Karpas-422 (cell line): ENCODE measurements around the gene ALK. TPM values are rescaled to one million over a fixed set of nuclear protein-coding genes. Genes with fewer than 3 reads are reported as not detected.
"Not testable (repeated sequence)": the region's sequence is repeated elsewhere in the genome, so short reads cannot be mapped to it uniquely, and the experiment has no call there.

ENCODE experiments used
- DNase-seq: peaks from one replicate; pipeline ENCODE4 v3.0.0-alpha.2; 2015
- H2AFZ ChIP-seq: fragments of 200-600 bp; sonication (generic); 2 replicates; pipeline ENCODE4 v1.6.1; 2014; ENCODE audit warnings: antibody characterized with exemption, low read length, mixed read lengths
- H3K27ac ChIP-seq: fragments of 200-600 bp; sonication (generic); 2 replicates; pipeline ENCODE4 v1.5.1; 2014; ENCODE audit warnings: mild to moderate bottlenecking, low read length, moderate library complexity
- H3K27me3 ChIP-seq: fragments of 200-600 bp; sonication (generic); 2 replicates; pipeline ENCODE4 v1.6.1; 2014; ENCODE audit warnings: low read length, mixed read lengths
- H3K36me3 ChIP-seq: fragments of 200-600 bp; sonication (generic); 2 replicates; pipeline ENCODE4 v1.6.1; 2014; ENCODE audit warnings: low read length, mixed read lengths; ENCODE audit not compliant: insufficient read depth
- H3K4me1 ChIP-seq: fragments of 200-600 bp; sonication (generic); 2 replicates; pipeline ENCODE4 v1.6.1; 2014; ENCODE audit warnings: mild to moderate bottlenecking, low read length, mixed read lengths
- H3K4me2 ChIP-seq: fragments of 200-600 bp; sonication (generic); 2 replicates; pipeline ENCODE4 v1.6.1; 2014; ENCODE audit warnings: low read length, low read depth, mild to moderate bottlenecking; ENCODE audit not compliant: poor library complexity, severe bottlenecking
- H3K4me3 ChIP-seq: fragments of 200-600 bp; sonication (generic); 2 replicates; pipeline ENCODE4 v1.5.1; 2014; ENCODE audit warnings: mild to moderate bottlenecking, antibody characterized with exemption, low read length, mixed read lengths
- H3K79me2 ChIP-seq: fragments of 200-600 bp; sonication (generic); 2 replicates; pipeline ENCODE4 v1.6.1; 2014; ENCODE audit warnings: mild to moderate bottlenecking, low read length, mixed read lengths
- H3K9ac ChIP-seq: fragments of 200-600 bp; sonication (generic); 2 replicates; pipeline ENCODE4 v1.6.0; 2014; ENCODE audit warnings: low read length
- H3K9me2 ChIP-seq: fragments of 200-600 bp; sonication (generic), shearing (Covaris generic); replicated peaks from 2 replicates; pipeline ENCODE4 v1.6.0; 2014; ENCODE audit warnings: mild to moderate bottlenecking, low read length, moderate library complexity; ENCODE audit not compliant: insufficient read depth
- H3K9me3 ChIP-seq: fragments of 300-700, 200-600 bp; sonication (generic); 2 replicates; pipeline ENCODE4 v1.6.1; 2014; ENCODE audit warnings: low read length, mixed read lengths
- H4K20me1 ChIP-seq: fragments of 200-600 bp; sonication (generic); 2 replicates; pipeline ENCODE4 v1.6.1; 2014; ENCODE audit warnings: mild to moderate bottlenecking, antibody characterized with exemption, low read length, low read depth; ENCODE audit not compliant: insufficient read depth
- total RNA-seq: library from RNA; depleted of rRNA; stranded (reverse); fragments of >200 nt; shearing (Covaris generic); gene quantifications from 2 replicates; pipeline ENCODE4 v1.2.3, GENCODE V29; 2014; ENCODE audit warnings: low replicate concordance

ALK gene
- total RNA-seq, 1 experiment from 2014 or later, result not detected

DNA sequence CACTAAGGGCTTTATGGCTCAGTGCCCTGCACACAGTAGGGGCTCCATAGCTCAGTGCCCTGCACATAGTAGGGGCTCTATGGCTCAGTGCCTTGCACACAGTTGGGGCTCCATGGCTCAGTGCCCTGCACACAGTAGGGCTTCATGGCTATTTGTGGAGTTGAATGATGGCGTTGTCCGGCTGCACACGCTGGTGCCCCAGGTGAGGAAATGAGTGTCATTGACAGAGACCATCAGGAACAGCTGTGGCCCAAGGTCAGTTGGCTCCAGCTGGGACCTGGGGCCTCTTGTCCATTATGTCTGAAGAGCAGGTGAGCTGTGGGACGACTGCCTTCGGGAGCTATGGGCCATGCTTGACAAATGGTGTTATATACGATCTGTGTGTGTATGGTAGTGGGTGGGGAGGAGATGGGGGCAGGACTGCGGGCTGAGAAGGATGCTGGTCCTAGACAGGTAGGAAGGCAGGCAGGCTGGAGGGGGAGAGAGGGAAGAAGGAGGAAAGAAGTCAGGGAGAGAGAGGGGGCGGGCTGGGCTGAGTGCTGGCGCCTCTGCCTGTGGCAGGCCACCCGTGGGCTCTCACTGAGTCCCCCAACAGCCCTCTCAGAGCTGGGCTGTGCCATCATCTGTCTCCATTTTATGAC, 675.5 kb downstream of the ALK start:
- Histone ChIP-seq H3K4me3 (no peak overlapping the region), H3K9me3 (no peaks in the 10 kb centered on the region), H3K36me3 (no peaks in the 10 kb centered on the region), H3K9ac (no peak overlapping the region), H2AFZ (no peak overlapping the region), H3K4me2 (no peak overlapping the region), H3K27ac (no peak overlapping the region), H4K20me1 (no peaks in the 10 kb centered on the region), H3K27me3 (no peaks in the 10 kb centered on the region), H3K9me2 (no peaks in the 10 kb centered on the region), H3K79me2 (no peaks in the 10 kb centered on the region), H3K4me1 (peaks cover 4% of the 10 kb centered on the region; the same call in 1 of the 2 replicates)
- DNase-seq, result no peak

DNA sequence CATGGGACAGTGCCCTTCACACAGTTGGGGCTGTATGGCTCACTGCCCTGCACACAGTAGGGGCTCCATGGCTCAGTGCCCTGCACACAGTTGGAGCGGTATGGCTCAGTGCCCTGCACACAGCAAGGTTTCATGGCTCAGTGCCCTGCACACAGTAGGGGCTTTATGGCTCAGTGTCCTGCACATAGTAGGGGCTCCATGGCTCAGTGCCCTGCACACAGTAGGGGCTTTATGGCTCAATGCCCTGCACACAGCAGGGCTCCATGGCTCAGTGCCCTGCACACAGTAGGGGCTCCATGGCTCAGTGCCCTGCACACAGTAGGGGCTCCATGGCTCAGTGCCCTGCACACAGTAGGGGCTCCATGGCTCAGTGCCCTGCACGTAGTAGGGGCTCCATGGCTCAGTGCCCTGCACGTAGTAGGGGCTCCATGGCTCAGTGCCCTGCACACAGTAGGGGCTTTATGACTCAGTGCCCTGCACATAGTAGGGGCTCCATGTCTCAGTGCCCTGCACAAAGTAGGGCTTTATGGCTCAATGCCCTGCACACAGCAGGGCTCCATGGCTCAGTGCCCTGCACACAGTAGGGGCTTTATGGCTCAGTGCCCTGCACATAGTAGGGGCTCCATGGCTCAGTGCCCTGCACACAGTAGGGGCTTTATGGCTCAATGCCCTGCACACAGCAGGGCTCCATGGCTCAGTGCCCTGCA, 676.2 kb downstream of the ALK start:
- H3K27ac ChIP-seq, H3K4me2 ChIP-seq, DNase-seq, H3K9me2 ChIP-seq, H4K20me1 ChIP-seq, H3K4me1 ChIP-seq, H3K4me3 ChIP-seq, H3K27me3 ChIP-seq, H3K9ac ChIP-seq, H3K79me2 ChIP-seq, H2AFZ ChIP-seq, H3K9me3 ChIP-seq, H3K36me3 ChIP-seq: not testable (repeated sequence)

DNA sequence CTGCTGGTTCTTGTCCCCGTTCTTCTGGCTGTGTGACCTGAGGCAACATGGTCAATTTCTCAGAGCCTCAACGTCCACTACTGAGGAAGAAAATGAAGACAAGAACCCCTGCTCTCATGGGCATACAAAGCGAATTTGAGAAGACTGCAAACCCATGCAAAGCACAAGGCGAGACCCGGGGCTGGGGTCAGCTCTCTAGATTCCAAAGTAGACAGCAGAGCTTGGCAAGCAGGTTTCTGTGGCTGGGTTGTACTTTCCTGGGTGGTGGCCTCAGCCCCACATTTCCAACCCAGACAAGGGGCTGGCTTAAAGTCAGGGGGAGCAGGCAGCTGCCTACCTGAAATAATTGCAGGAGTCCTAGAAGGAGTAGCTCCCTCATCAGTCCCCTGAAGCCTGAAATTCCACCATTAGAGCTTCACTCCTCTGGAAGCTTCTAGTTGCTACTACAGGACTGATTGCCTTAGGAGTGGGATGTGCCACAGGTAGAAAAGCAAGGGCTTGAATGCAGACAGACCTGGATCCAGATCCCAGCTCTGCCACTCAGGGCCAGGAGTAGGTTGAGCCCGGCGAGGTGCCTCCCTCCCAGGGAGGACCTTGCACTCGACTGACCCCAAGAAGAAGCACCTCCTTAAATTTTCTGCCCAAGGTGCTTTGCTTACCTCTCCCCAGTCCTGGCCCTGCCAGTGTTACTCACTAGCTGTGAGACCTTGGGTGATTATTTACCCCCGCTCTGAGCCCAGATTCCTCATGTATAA, 678.6 kb downstream of the ALK start:
- Histone ChIP-seq H3K36me3 (no peaks in the 10 kb centered on the region), H3K79me2 (no peaks in the 10 kb centered on the region), H3K9me3 (no peaks in the 10 kb centered on the region), H3K9me2 (no peaks in the 10 kb centered on the region), H4K20me1 (no peaks in the 10 kb centered on the region), H3K27ac (no peak overlapping the region), H3K4me3 (no peak overlapping the region), H3K4me2 (no peak overlapping the region), H2AFZ (no peak overlapping the region), H3K4me1 (peaks cover 4% of the 10 kb centered on the region; the same call in 1 of the 2 replicates), H3K9ac (no peak overlapping the region), H3K27me3 (no peaks in the 10 kb centered on the region)
- no peak for DNase-seq

DNA sequence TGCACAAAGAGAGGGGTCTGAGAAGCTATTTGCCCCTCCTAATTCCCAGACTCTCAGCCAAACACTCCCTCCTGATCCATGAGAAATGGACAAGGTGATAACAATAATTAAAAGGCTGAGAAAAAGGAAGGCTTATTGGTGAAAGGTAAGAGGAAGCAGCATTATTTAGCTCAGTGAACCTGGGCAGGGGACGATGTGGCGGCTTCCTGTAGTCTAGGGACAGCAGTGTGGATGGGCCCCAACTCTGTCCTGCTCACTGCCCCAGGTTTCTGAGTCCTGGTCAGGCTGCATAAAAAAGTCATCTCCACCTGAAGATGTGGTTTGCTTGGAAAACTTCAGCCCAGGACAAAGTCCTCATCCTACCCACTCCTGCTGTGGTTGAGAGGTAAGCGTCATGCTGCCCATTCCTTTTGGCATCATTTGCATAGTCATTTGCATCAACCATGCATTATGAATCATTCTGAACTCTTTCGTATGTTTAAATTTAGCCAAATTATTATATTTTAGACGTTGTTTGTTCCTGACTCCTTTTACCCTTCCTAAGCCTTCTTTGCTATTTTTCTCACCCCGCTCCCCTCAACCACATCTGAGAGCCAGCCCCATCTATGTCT, 679.3 kb downstream of the ALK start:
- H3K27me3 ChIP-seq, result no peaks in the 10 kb centered on the region
- H3K9me3 ChIP-seq, result no peaks in the 10 kb centered on the region
- no peaks in the 10 kb centered on the region for H3K79me2 ChIP-seq
- H4K20me1 ChIP-seq, result no peaks in the 10 kb centered on the region
- H3K4me1 ChIP-seq, result peaks cover 4% of the 10 kb centered on the region; the same call in 1 of the 2 replicates
- no peak overlapping the region for H3K27ac ChIP-seq
- H3K36me3 ChIP-seq, result no peaks in the 10 kb centered on the region
- H3K4me2 ChIP-seq, result no peak overlapping the region
- H2AFZ ChIP-seq, result no peak overlapping the region
- H3K9me2 ChIP-seq, result no peaks in the 10 kb centered on the region
- DNase-seq, result no peak
- no peak overlapping the region for H3K9ac ChIP-seq
- H3K4me3 ChIP-seq, result no peak overlapping the region

DNA sequence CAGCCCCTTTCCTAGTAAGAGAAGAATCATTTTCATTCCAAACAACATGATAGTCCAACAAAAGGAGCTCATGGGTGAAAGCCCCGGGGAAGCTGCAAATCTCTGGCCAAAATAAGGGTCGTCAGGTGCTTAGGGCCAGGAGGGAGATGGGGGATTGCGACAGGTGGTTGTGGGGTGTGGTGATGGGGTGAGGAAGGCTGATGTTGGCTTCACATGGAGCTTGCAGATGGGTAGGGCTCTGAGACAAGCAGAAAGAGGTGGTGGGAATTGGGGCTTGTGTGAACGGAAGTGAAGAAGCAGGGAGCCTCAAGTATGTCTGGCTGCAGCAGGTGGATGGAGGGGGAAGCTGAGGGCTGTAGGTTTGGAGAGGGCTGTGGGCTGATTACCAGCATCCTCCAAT, 680.0 kb downstream of the ALK start:
- H3K79me2 ChIP-seq, result no peaks in the 10 kb centered on the region
- H3K4me2 ChIP-seq, result no peak overlapping the region
- H3K27me3 ChIP-seq, result no peaks in the 10 kb centered on the region
- no peaks in the 10 kb centered on the region for H4K20me1 ChIP-seq
- no peak overlapping the region for H3K4me3 ChIP-seq
- no peak overlapping the region for H3K27ac ChIP-seq
- H3K9ac ChIP-seq, result no peak overlapping the region
- peaks cover 4% of the 10 kb centered on the region; the same call in 1 of the 2 replicates for H3K4me1 ChIP-seq
- H2AFZ ChIP-seq, result no peak overlapping the region
- DNase-seq, result no peak
- no peaks in the 10 kb centered on the region for H3K36me3 ChIP-seq
- no peaks in the 10 kb centered on the region for H3K9me2 ChIP-seq
- H3K9me3 ChIP-seq, result no peaks in the 10 kb centered on the region

DNA sequence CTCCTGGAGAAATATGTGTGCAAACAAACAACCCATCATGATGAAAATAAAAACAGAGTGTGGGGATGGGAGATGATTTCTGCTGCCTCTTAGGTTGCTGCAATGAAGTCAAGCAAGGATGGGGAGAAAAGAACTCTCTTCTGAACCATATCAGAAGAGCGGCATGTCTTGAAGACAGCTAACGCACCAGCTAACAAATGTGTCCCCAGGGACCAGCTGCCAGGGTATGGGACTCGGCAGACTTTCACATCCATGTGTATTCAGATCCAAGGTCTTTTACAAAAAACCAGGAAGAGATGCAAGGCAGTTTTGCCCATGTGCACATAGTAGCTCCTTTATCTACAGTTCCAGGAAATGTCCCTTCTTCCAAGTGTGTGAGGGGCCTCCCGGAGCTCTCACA, 680.8 kb downstream of the ALK start:
- Histone ChIP-seq H3K9ac (no peak overlapping the region), H3K27me3 (no peaks in the 10 kb centered on the region), H3K27ac (no peak overlapping the region), H3K4me2 (no peak overlapping the region), H3K9me2 (no peaks in the 10 kb centered on the region), H3K4me1 (peaks cover 4% of the 10 kb centered on the region; the same call in 1 of the 2 replicates), H2AFZ (no peak overlapping the region), H3K36me3 (no peaks in the 10 kb centered on the region), H3K79me2 (no peaks in the 10 kb centered on the region), H3K4me3 (no peak overlapping the region), H4K20me1 (no peaks in the 10 kb centered on the region), H3K9me3 (no peaks in the 10 kb centered on the region)
- DNase-seq, result no peak

DNA sequence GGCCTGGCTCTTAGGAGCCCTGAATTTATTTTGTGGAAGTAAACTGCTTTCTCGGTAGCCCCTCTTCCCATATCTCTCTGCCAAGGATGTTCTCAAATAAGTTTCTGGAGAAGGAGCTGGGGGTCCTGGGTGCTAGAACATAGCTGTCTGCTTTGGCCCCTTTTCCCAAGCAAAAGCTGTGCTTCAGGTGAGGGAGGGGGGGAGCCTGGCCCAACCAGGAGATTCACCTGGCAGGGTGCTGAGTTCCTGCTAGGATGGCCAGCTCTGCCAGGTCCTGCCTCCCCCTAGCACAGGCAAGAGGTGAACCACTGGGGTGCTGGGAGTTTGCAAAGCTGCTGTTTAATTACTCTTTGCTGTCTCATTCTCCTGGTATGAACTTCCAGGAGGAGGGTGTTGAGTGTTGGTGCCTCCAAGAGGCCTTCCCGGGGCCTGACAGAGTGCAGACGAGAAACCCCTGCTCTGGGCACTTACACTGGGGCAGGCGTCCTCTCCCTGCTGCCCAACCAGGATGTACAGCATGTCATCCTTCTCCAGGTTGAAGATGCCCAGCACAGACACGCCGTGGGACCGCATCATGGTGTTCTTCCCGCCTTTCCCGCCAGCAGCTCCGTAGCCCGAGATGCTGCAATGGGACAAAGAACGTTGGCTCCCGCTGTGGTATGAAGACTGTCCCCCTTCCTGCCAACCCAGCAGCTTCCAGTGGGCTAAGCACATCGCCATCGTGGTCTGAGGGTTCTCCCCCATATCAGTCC, 682.0 kb downstream of the ALK start:
- Histone ChIP-seq H3K79me2 (no peaks in the 10 kb centered on the region), H3K36me3 (no peaks in the 10 kb centered on the region), H4K20me1 (no peaks in the 10 kb centered on the region), H2AFZ (no peak overlapping the region), H3K4me3 (no peak overlapping the region), H3K27ac (no peak overlapping the region), H3K27me3 (no peaks in the 10 kb centered on the region), H3K4me2 (no peak overlapping the region), H3K4me1 (peaks cover 4% of the 10 kb centered on the region; the same call in 1 of the 2 replicates), H3K9ac (no peak overlapping the region), H3K9me2 (no peaks in the 10 kb centered on the region), H3K9me3 (no peaks in the 10 kb centered on the region)
- DNase-seq, result no peak
